Measurements from ENCODE around the gene DPP9.

The DPP9 gene

GRCh38 chr19:4700693-4700970 is 23.0 kb downstream of the DPP9 start:
- Histone ChIP-seq H3K27me3 (ENCODE audit: control insufficient read depth, insufficient read depth, low read length) (no peaks in the 10 kb centered on the region), H3K27ac (ENCODE audit: low read depth, low read length) (no peak overlapping the region), H3K4me1 (ENCODE audit: control insufficient read depth, insufficient read depth, low read length) (no peaks in the 10 kb centered on the region), H3K4me3 (ENCODE audit: low read length) (no peak overlapping the region), H3K36me3 (ENCODE audit: control insufficient read depth, insufficient read depth, low read length) (peaks cover 43% of the 10 kb centered on the region), H3K9ac (ENCODE audit: low read length) (no peak overlapping the region)

- peaks cover 49% of the 10 kb centered on the region for H3K36me3 ChIP-seq (ENCODE audit: control insufficient read depth, insufficient read depth, low read length)
- no peaks in the 10 kb centered on the region for H3K4me1 ChIP-seq (ENCODE audit: control insufficient read depth, insufficient read depth, low read length)
Measured at GRCh38 chr19:4699826-4700692, 23.6 kb downstream of the DPP9 start.

GRCh38 chr19:4697304-4697703 is 26.3 kb downstream of the DPP9 start:
- Histone ChIP-seq H3K4me3 (ENCODE audit: low read length) (no peak overlapping the region), H3K27me3 (ENCODE audit: control insufficient read depth, insufficient read depth, low read length) (no peaks in the 10 kb centered on the region), H3K9ac (ENCODE audit: low read length) (no peak overlapping the region), H3K4me1 (ENCODE audit: control insufficient read depth, insufficient read depth, low read length) (no peaks in the 10 kb centered on the region), H3K27ac (ENCODE audit: low read depth, low read length) (no peak overlapping the region), H3K36me3 (ENCODE audit: control insufficient read depth, insufficient read depth, low read length) (peaks cover 57% of the 10 kb centered on the region)

More at GRCh38 chr19:4699826-4700692, 23.6 kb downstream of the DPP9 start:
- Histone ChIP-seq H3K9ac (ENCODE audit: low read length) (no peak overlapping the region), H3K27me3 (ENCODE audit: control insufficient read depth, insufficient read depth, low read length) (no peaks in the 10 kb centered on the region), H3K27ac (ENCODE audit: low read depth, low read length) (no peak overlapping the region), H3K4me3 (ENCODE audit: low read length) (no peak overlapping the region)

- no peak overlapping the region for H3K4me3 ChIP-seq (ENCODE audit: low read length)
- no peak overlapping the region for H3K9ac ChIP-seq (ENCODE audit: low read length)
- H3K36me3 ChIP-seq (ENCODE audit: control insufficient read depth, insufficient read depth, low read length): peaks cover 50% of the 10 kb centered on the region
- H3K27ac ChIP-seq (ENCODE audit: low read depth, low read length): peak overlapping the region; percentile 33
- no peaks in the 10 kb centered on the region for H3K27me3 ChIP-seq (ENCODE audit: control insufficient read depth, insufficient read depth, low read length)
- no peaks in the 10 kb centered on the region for H3K4me1 ChIP-seq (ENCODE audit: control insufficient read depth, insufficient read depth, low read length)
Measured at GRCh38 chr19:4695224-4695731, 28.4 kb downstream of the DPP9 start.

GRCh38 chr19:4694211-4694987 is 29.2 kb downstream of the DPP9 start:
- no peak overlapping the region for H3K4me3 ChIP-seq (ENCODE audit: low read length)
- no peaks in the 10 kb centered on the region for H3K4me1 ChIP-seq (ENCODE audit: control insufficient read depth, insufficient read depth, low read length)
- no peaks in the 10 kb centered on the region for H3K27me3 ChIP-seq (ENCODE audit: control insufficient read depth, insufficient read depth, low read length)
- H3K36me3 ChIP-seq (ENCODE audit: control insufficient read depth, insufficient read depth, low read length): peaks cover 51% of the 10 kb centered on the region
- no peak overlapping the region for H3K9ac ChIP-seq (ENCODE audit: low read length)
- no peak overlapping the region for H3K27ac ChIP-seq (ENCODE audit: low read depth, low read length)

GRCh38 chr19:4693471-4694121 is 30.0 kb downstream of the DPP9 start:
- no peak overlapping the region for H3K4me3 ChIP-seq (ENCODE audit: low read length)
- H3K4me1 ChIP-seq (ENCODE audit: control insufficient read depth, insufficient read depth, low read length): no peaks in the 10 kb centered on the region
- H3K27me3 ChIP-seq (ENCODE audit: control insufficient read depth, insufficient read depth, low read length): no peaks in the 10 kb centered on the region
- H3K27ac ChIP-seq (ENCODE audit: low read depth, low read length): no peak overlapping the region
- H3K9ac ChIP-seq (ENCODE audit: low read length): no peak overlapping the region
- peaks cover 51% of the 10 kb centered on the region for H3K36me3 ChIP-seq (ENCODE audit: control insufficient read depth, insufficient read depth, low read length)

- Histone ChIP-seq H3K9ac (ENCODE audit: low read length) (no peak overlapping the region), H3K4me3 (ENCODE audit: low read length) (no peak overlapping the region), H3K36me3 (ENCODE audit: control insufficient read depth, insufficient read depth, low read length) (peaks cover 48% of the 10 kb centered on the region), H3K4me1 (ENCODE audit: control insufficient read depth, insufficient read depth, low read length) (no peaks in the 10 kb centered on the region), H3K27me3 (ENCODE audit: control insufficient read depth, insufficient read depth, low read length) (no peaks in the 10 kb centered on the region), H3K27ac (ENCODE audit: low read depth, low read length) (no peak overlapping the region)
Measured at GRCh38 chr19:4693078-4693350, 30.6 kb downstream of the DPP9 start.

GRCh38 chr19:4692251-4693077 is 31.2 kb downstream of the DPP9 start:
- no peaks in the 10 kb centered on the region for H3K4me1 ChIP-seq (ENCODE audit: control insufficient read depth, insufficient read depth, low read length)
- H3K36me3 ChIP-seq (ENCODE audit: control insufficient read depth, insufficient read depth, low read length): peaks cover 44% of the 10 kb centered on the region
- H3K27ac ChIP-seq (ENCODE audit: low read depth, low read length): no peak overlapping the region
- no peak overlapping the region for H3K9ac ChIP-seq (ENCODE audit: low read length)
- H3K27me3 ChIP-seq (ENCODE audit: control insufficient read depth, insufficient read depth, low read length): no peaks in the 10 kb centered on the region
- no peak overlapping the region for H3K4me3 ChIP-seq (ENCODE audit: low read length)

GRCh38 chr19:4691373-4691772 is 32.3 kb downstream of the DPP9 start:
- Histone ChIP-seq H3K36me3 (ENCODE audit: control insufficient read depth, insufficient read depth, low read length) (peaks cover 42% of the 10 kb centered on the region), H3K9ac (ENCODE audit: low read length) (no peak overlapping the region), H3K27ac (ENCODE audit: low read depth, low read length) (no peak overlapping the region)

GRCh38 chr19:4690361-4690760 is 33.3 kb downstream of the DPP9 start:
- no peak overlapping the region for H3K4me3 ChIP-seq (ENCODE audit: low read length)
- peaks cover 43% of the 10 kb centered on the region for H3K36me3 ChIP-seq (ENCODE audit: control insufficient read depth, insufficient read depth, low read length)
- H3K9ac ChIP-seq (ENCODE audit: low read length): no peak overlapping the region
- H3K27me3 ChIP-seq (ENCODE audit: control insufficient read depth, insufficient read depth, low read length): no peaks in the 10 kb centered on the region
- H3K4me1 ChIP-seq (ENCODE audit: control insufficient read depth, insufficient read depth, low read length): no peaks in the 10 kb centered on the region
- no peak overlapping the region for H3K27ac ChIP-seq (ENCODE audit: low read depth, low read length)

More at GRCh38 chr19:4691373-4691772, 32.3 kb downstream of the DPP9 start:
- Histone ChIP-seq H3K4me1 (ENCODE audit: control insufficient read depth, insufficient read depth, low read length) (no peaks in the 10 kb centered on the region), H3K4me3 (ENCODE audit: low read length) (no peak overlapping the region), H3K27me3 (ENCODE audit: control insufficient read depth, insufficient read depth, low read length) (no peaks in the 10 kb centered on the region)

- no peaks in the 10 kb centered on the region for H3K4me1 ChIP-seq (ENCODE audit: control insufficient read depth, insufficient read depth, low read length)
- H3K36me3 ChIP-seq (ENCODE audit: control insufficient read depth, insufficient read depth, low read length): peaks cover 42% of the 10 kb centered on the region
- H3K27me3 ChIP-seq (ENCODE audit: control insufficient read depth, insufficient read depth, low read length): no peaks in the 10 kb centered on the region
- no peak overlapping the region for H3K4me3 ChIP-seq (ENCODE audit: low read length)
- no peak overlapping the region for H3K9ac ChIP-seq (ENCODE audit: low read length)
- H3K27ac ChIP-seq (ENCODE audit: low read depth, low read length): no peak overlapping the region
Measured at GRCh38 chr19:4689403-4689802, 34.2 kb downstream of the DPP9 start.

GRCh38 chr19:4688587-4688986 is 35.1 kb downstream of the DPP9 start:
- no peak overlapping the region for H3K4me3 ChIP-seq (ENCODE audit: low read length)
- no peak overlapping the region for H3K9ac ChIP-seq (ENCODE audit: low read length)
- no peak overlapping the region for H3K27ac ChIP-seq (ENCODE audit: low read depth, low read length)
- H3K36me3 ChIP-seq (ENCODE audit: control insufficient read depth, insufficient read depth, low read length): peaks cover 40% of the 10 kb centered on the region
- no peaks in the 10 kb centered on the region for H3K4me1 ChIP-seq (ENCODE audit: control insufficient read depth, insufficient read depth, low read length)
- no peaks in the 10 kb centered on the region for H3K27me3 ChIP-seq (ENCODE audit: control insufficient read depth, insufficient read depth, low read length)
